Loucy (cell line): ENCODE measurements around the gene PHF20.
A peak's percentile ranks its signal among the peaks of the same experiment; 100 is the strongest.
"Not testable (repeated sequence)": the region's sequence is repeated elsewhere in the genome, so short reads cannot be mapped to it uniquely, and the experiment has no call there.

Experiments
- H2AFZ ChIP-seq: fragments of 200-600 bp; sonication (generic); 2 replicates; pipeline ENCODE4 v1.6.0; 2016; ENCODE audit warnings: antibody characterized with exemption, mild to moderate bottlenecking, low read length, moderate library complexity
- H3F3A ChIP-seq: fragments of 200-600 bp; 2 replicates; pipeline ENCODE4 v1.6.0; 2016; ENCODE audit warnings: antibody characterized with exemption, low read depth, mild to moderate bottlenecking
- H3K27me3 ChIP-seq: fragments of 200-600 bp; sonication (generic); 2 replicates; pipeline ENCODE4 v1.6.1; 2014; ENCODE audit warnings: low read length, mild to moderate bottlenecking; ENCODE audit not compliant: insufficient read depth, poor library complexity, severe bottlenecking
- H3K36me3 ChIP-seq: fragments of 200-600 bp; sonication (generic); 2 replicates; pipeline ENCODE4 v1.6.1; 2016; ENCODE audit warnings: low read length; ENCODE audit not compliant: insufficient read depth
- H3K4me1 ChIP-seq: fragments of 200-600 bp; sonication (generic); 2 replicates; pipeline ENCODE4 v1.5.1; 2014; ENCODE audit warnings: low read length, mild to moderate bottlenecking; ENCODE audit not compliant: insufficient read depth, poor library complexity, severe bottlenecking
- H3K4me2 ChIP-seq: fragments of 200-600 bp; sonication (generic); 2 replicates; pipeline ENCODE4 v1.6.0; 2014; ENCODE audit warnings: antibody characterized with exemption, low read length, low read depth, mild to moderate bottlenecking; ENCODE audit not compliant: poor library complexity, severe bottlenecking
- H3K4me3 ChIP-seq: fragments of 200-600 bp; sonication (generic); 2 replicates; pipeline ENCODE4 v1.5.1; 2014; ENCODE audit warnings: low read length, mild to moderate bottlenecking, mixed read lengths; ENCODE audit not compliant: poor library complexity, severe bottlenecking
- H3K79me2 ChIP-seq: fragments of 200-600 bp; sonication (generic); 2 replicates; pipeline ENCODE4 v1.6.1; 2014; ENCODE audit warnings: low read length; ENCODE audit not compliant: insufficient read depth
- H3K9ac ChIP-seq: fragments of 200-600 bp; sonication (generic); 2 replicates; pipeline ENCODE4 v1.6.0; 2014; ENCODE audit warnings: mild to moderate bottlenecking, low read depth, low read length, moderate library complexity; ENCODE audit not compliant: poor library complexity, severe bottlenecking
- H3K9me2 ChIP-seq: fragments of 200-600 bp; sonication (generic); replicated peaks from 2 replicates; pipeline ENCODE4 v1.6.1; 2016; ENCODE audit warnings: low read depth, low read length, mixed read lengths
- H3K9me3 ChIP-seq: fragments of 200-600 bp; sonication (generic); 2 replicates; pipeline ENCODE4 v1.6.1; 2014; ENCODE audit warnings: mild to moderate bottlenecking, antibody characterized with exemption, low read length, low read depth; ENCODE audit not compliant: insufficient read depth
- H4K20me1 ChIP-seq: fragments of 200-600 bp; sonication (generic); 2 replicates; pipeline ENCODE4 v1.6.0; 2014; ENCODE audit warnings: antibody characterized with exemption, low read length, mild to moderate bottlenecking; ENCODE audit not compliant: insufficient read depth, poor library complexity, severe bottlenecking
- EZH2phosphoT487 ChIP-seq: fragments of 200-600 bp; IDR thresholded peaks from 2 replicates; pipeline ENCODE4 v1.6.1; 2018; ENCODE audit warnings: antibody characterized with exemption, mild to moderate bottlenecking, moderate library complexity, borderline replicate concordance
- TF ChIP-seq, protein P1 (sequence below): fragments of 200-600 bp; sonication (generic); conservative IDR thresholded peaks from 2 replicates; pipeline ENCODE4 v1.5.1; 2014; ENCODE audit warnings: mild to moderate bottlenecking, antibody characterized with exemption, low read length

The PHF20 gene

DNA sequence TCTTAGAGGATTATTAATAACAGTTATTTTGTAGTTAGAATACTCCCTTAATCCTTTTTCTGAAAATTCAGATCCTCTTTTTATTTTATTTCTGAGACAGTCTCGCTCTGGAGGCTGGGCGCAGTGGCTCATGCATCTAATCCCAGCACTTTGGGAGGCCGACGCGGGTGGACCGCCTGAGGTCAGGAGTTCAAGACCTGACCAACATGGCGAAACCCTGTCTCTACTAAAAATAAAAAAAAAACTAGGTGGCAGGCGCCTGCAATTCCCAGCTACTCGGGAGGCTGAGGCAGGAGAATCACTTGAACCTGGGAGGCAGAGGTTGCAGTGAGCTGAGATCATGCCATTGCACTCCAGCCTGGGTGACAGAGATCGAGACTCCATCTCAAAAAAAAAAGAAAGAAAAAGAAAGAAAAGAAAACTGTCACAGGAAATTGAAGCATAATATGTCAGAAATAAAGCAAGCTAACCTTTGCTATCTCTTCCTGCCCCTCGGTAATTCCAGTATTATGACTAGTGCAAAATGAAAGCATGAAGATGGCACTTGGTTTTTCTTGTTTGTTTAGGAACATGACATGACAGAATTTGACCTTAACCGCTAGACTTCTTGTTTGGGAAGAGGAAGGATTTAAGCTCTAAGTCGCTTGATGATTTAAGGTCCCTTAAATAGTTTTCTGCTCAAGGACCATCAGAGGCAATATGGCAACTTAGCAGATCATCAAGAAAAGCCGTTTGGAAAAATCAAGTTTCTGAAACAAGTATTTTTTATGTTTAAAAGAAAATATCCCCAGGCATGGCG is 27.9 kb upstream of the PHF20 start:
- Histone ChIP-seq H3K27me3 (peaks cover 9% of the 10 kb centered on the region), H3K79me2 (peaks cover 50% of the 10 kb centered on the region), H3K4me1 (peaks cover 27% of the 10 kb centered on the region), H3K4me3 (peak overlapping the region; percentile 84), H3F3A (no peaks in the 10 kb centered on the region), H3K4me2 (peak overlapping the region; percentile 81), H3K9me3 (no peaks in the 10 kb centered on the region), H3K9me2 (no peaks in the 10 kb centered on the region), H3K36me3 (peaks cover 19% of the 10 kb centered on the region), H4K20me1 (peaks cover 25% of the 10 kb centered on the region), H2AFZ (no peak overlapping the region), H3K9ac (peak overlapping the region; percentile 99)
- no peak for TF ChIP-seq EZH2phosphoT487
- TF ChIP-seq, protein P1, sequence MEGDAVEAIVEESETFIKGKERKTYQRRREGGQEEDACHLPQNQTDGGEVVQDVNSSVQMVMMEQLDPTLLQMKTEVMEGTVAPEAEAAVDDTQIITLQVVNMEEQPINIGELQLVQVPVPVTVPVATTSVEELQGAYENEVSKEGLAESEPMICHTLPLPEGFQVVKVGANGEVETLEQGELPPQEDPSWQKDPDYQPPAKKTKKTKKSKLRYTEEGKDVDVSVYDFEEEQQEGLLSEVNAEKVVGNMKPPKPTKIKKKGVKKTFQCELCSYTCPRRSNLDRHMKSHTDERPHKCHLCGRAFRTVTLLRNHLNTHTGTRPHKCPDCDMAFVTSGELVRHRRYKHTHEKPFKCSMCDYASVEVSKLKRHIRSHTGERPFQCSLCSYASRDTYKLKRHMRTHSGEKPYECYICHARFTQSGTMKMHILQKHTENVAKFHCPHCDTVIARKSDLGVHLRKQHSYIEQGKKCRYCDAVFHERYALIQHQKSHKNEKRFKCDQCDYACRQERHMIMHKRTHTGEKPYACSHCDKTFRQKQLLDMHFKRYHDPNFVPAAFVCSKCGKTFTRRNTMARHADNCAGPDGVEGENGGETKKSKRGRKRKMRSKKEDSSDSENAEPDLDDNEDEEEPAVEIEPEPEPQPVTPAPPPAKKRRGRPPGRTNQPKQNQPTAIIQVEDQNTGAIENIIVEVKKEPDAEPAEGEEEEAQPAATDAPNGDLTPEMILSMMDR: no peak

DNA sequence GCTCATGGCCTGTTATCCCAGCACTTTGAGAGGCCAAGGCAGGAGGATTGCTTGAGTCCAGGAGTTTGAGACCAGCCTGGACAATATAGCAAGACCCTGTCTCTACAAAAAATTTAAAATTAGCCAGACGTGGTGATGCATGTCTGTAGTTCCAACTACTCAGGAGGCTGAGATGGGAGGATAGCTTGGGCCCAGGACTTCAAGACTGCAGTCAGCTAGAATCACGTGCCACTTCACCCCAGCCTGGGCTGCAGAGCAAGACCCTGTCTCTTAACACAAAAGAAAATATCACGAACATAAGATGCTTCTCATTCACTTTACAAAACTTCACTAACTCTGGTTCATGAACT is 27.3 kb upstream of the PHF20 start:
- not testable (repeated sequence) for H3K4me3 ChIP-seq, H2AFZ ChIP-seq, H3K9me3 ChIP-seq, H3K4me2 ChIP-seq, H3K9ac ChIP-seq, H3K9me2 ChIP-seq, H3K27me3 ChIP-seq, H3F3A ChIP-seq
- Histone ChIP-seq H3K79me2 (peaks cover 44% of the 10 kb centered on the region), H3K4me1 (peaks cover 23% of the 10 kb centered on the region), H4K20me1 (peaks cover 20% of the 10 kb centered on the region), H3K36me3 (peaks cover 13% of the 10 kb centered on the region)

DNA sequence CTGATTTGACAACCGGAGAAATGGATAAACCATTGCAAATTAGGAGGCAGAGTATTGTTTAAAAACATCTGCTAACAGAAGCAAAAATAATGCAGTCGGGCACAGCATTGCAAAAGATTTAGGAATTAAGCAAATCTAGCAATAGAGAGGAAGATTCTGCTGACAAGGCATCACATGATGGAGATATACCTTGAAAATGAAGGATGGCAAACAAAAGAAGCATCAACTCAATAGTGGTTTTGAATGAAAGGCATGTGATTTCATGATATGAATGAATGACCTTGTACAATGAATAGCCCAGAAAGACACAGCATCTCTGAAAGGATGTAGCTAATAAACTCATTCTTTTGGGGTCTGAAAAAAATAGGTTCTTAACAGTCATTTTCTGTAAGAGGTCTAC is 21.2 kb upstream of the PHF20 start:
- Histone ChIP-seq H3K36me3 (no peaks in the 10 kb centered on the region), H3K4me1 (no peaks in the 10 kb centered on the region), H3K27me3 (no peaks in the 10 kb centered on the region), H3F3A (no peaks in the 10 kb centered on the region), H3K9me2 (no peaks in the 10 kb centered on the region), H2AFZ (no peak overlapping the region), H3K9me3 (no peaks in the 10 kb centered on the region), H3K4me3 (no peak overlapping the region), H3K9ac (no peak overlapping the region), H4K20me1 (no peaks in the 10 kb centered on the region), H3K79me2 (no peaks in the 10 kb centered on the region), H3K4me2 (no peak overlapping the region)
- TF ChIP-seq EZH2phosphoT487: no peak
- TF ChIP-seq, protein P1: no peak

DNA sequence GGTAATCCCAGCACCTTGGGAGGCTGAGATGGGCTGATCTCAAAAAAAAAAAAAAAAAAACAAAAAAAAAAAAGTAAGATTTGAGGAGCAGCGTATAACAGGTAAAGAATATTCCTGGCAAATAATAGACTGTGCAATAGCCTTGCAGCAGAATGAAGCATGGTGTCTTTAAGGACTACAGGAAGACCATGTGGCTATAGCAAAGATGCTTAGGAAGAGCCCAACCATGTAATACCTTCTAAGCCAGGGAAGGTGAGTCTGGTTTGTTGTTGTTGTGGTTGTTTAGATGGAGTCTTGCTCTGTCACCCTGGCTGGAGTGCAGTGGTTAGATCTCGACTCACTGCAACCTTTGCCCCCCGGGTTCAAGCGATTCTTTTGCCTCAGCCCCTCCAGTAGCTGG is 15.4 kb upstream of the PHF20 start:
- H2AFZ ChIP-seq: no peak overlapping the region
- H3K36me3 ChIP-seq: no peaks in the 10 kb centered on the region
- H3K9me2 ChIP-seq: no peaks in the 10 kb centered on the region
- no peaks in the 10 kb centered on the region for H4K20me1 ChIP-seq
- no peaks in the 10 kb centered on the region for H3K79me2 ChIP-seq
- no peak overlapping the region for H3K4me2 ChIP-seq
- H3F3A ChIP-seq: no peaks in the 10 kb centered on the region
- H3K4me1 ChIP-seq: no peaks in the 10 kb centered on the region
- H3K9ac ChIP-seq: no peak overlapping the region
- H3K27me3 ChIP-seq: no peaks in the 10 kb centered on the region
- H3K9me3 ChIP-seq: no peaks in the 10 kb centered on the region
- no peak for TF ChIP-seq EZH2phosphoT487
- TF ChIP-seq, protein P1: no peak
- no peak overlapping the region for H3K4me3 ChIP-seq
